CD4-positive, alpha-beta T cell treated with Interleukin-15 for 1 hour (primary cell): ENCODE data around the gene TCTN3.
A peak's percentile ranks its signal among the peaks of the same experiment; 100 is the strongest.
"Not testable (repeated sequence)": the region's sequence is repeated elsewhere in the genome, so short reads cannot be mapped to it uniquely, and the experiment has no call there.

Experiments
- DNase-seq: peaks from one replicate; pipeline ENCODE4 v3.0.0-alpha.2; 2020

TCTN3 gene

GRCh38 chr10:95675403-95676116 is 18.2 kb downstream of the TCTN3 start:
- DNase-seq: no peak

GRCh38 chr10:95674643-95675042 is 19.1 kb downstream of the TCTN3 start:
- DNase-seq: no peak

GRCh38 chr10:95672641-95673040 is 21.1 kb downstream of the TCTN3 start:
- not testable (repeated sequence) for DNase-seq

- no peak for DNase-seq
These were observed 29.2 kb downstream of the TCTN3 start for GRCh38 chr10:95664543-95664942.

GRCh38 chr10:95663496-95663895 is 30.2 kb downstream of the TCTN3 start:
- DNase-seq: no peak

GRCh38 chr10:95661818-95662217 is 31.9 kb downstream of the TCTN3 start:
- no peak for DNase-seq

- no peak for DNase-seq
These were observed 33.4 kb downstream of the TCTN3 start for GRCh38 chr10:95660283-95660682.

- no peak for DNase-seq
These were observed 36.5 kb downstream of the TCTN3 start for GRCh38 chr10:95657250-95657649.

GRCh38 chr10:95656291-95657164 is 37.2 kb downstream of the TCTN3 start, which contains the start of gene ALDH18A1:
Gene ALDH18A1 (minus strand): TSS chr10:95656711. CDS start chr10:95653377, 3,334 bp downstream.
- DNase-seq: peak; percentile 91

GRCh38 chr10:95655571-95656290 is 38.0 kb downstream of the TCTN3 start:
- no peak for DNase-seq

GRCh38 chr10:95653895-95654294 is 39.8 kb downstream of the TCTN3 start:
- no peak for DNase-seq

- DNase-seq: no peak
These were observed 42.2 kb downstream of the TCTN3 start for GRCh38 chr10:95651346-95652060.

- DNase-seq: no peak
These were observed 43.5 kb downstream of the TCTN3 start for GRCh38 chr10:95650232-95650631.

- no peak for DNase-seq
These were observed 45.6 kb downstream of the TCTN3 start for GRCh38 chr10:95648138-95648537.

GRCh38 chr10:95646160-95646559 is 47.6 kb downstream of the TCTN3 start:
- no peak for DNase-seq

GRCh38 chr10:95644901-95645300 is 48.8 kb downstream of the TCTN3 start:
- DNase-seq: no peak

GRCh38 chr10:95640891-95641315 is 52.8 kb downstream of the TCTN3 start:
- no peak for DNase-seq

- no peak for DNase-seq
These were observed 55.8 kb downstream of the TCTN3 start for GRCh38 chr10:95637911-95638310.

- no peak for DNase-seq
These were observed 56.6 kb downstream of the TCTN3 start for GRCh38 chr10:95637140-95637539.

- no peak for DNase-seq
These were observed 58.4 kb downstream of the TCTN3 start for GRCh38 chr10:95635319-95635733.

GRCh38 chr10:95628786-95629185 is 64.9 kb downstream of the TCTN3 start:
- DNase-seq: no peak

- no peak for DNase-seq
These were observed 67.2 kb downstream of the TCTN3 start for GRCh38 chr10:95626500-95626899.

GRCh38 chr10:95620415-95620814 is 73.3 kb downstream of the TCTN3 start:
- not testable (repeated sequence) for DNase-seq
